Measurements from ENCODE around the gene MVB12A.

The MVB12A gene

DNA sequence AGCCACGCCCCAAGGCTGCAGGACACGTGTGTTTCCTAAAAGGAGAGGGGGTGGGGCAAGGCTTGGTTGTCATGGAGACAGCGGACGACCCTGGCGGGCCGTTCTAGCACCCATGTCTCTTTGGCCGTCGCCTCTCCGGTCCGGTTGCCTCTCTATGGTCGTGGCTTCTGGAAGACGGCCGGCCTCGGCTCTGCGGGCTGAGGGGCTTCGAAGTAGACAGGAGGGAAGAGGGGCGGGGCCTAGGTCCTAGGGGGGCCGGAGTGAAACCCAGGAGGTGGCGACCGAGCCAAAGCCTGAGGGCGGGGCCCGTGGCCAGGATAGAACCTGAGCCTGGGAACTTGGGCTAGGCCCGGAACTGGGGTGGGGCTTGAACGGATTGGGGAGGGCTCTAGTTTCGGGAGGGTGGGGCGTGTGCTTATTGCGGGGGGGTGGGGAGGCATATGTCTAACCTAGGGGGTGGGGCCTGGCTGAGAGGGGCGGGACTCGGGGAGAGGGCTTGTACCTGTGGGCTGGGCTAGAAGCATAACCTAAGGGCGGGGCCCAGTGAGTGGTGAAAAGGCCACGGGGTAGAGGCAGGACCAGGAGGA is 49.7 kb downstream of the MVB12A start:
- Histone ChIP-seq H3K9me3 (ENCODE audit: control insufficient read depth, insufficient read depth, low read length) (no peaks in the 10 kb centered on the region), H3K36me3 (ENCODE audit: control insufficient read depth, insufficient read depth, low read length) (no peaks in the 10 kb centered on the region), H3K4me3 (ENCODE audit: low read depth, low read length) (peak overlapping the region; percentile 97), H3K9ac (ENCODE audit: low read depth, low read length) (no peak overlapping the region), H3K4me1 (ENCODE audit: control insufficient read depth, insufficient read depth, low read length) (no peaks in the 10 kb centered on the region), H3K27me3 (ENCODE audit: control insufficient read depth, insufficient read depth, low read length) (peaks cover 19% of the 10 kb centered on the region)

DNA sequence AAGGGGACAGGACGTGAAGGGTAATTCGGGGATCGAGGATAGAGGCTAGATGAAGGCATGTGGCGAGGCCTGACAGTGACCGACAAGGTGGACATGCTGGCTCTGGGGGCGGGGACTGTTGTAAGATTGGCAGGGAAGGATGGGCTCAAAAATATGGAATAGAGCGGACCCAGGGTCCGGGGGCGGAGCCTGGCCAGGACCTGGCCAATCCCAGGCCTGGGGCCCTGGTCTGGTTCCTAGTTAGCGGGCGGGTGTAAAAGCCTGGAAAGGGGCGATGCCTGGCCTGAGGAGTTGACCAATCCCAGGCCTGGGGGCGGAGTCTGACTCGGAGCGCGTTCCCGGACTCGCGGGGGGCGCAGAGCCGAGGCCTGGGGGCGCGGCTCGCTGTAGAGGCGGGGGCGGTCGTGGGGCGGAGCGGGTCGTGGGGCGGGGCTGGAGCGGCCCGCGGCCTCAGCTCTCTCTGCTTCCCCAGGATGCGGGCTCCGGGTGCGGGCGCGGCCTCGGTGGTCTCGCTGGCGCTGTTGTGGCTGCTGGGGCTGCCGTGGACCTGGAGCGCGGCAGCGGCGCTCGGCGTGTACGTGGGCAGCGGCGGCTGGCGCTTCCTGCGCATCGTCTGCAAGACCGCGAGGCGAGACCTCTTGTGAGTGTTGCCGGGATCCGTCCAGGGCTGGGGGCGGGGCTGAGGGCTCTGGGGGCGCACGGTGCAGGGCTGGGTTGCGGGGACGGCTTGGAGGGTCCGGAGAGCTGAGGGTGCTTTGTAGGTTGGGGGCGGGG is 50.4 kb downstream of the MVB12A start, which contains the start of gene SLC27A1:
SLC27A1 (plus strand) TSS at position 457 of the 774 bp plus-strand sequence; CDS start at position 474, 17 bp downstream.
- H3K4me3 ChIP-seq (ENCODE audit: low read depth, low read length): peak within 1 kb of the TSS; percentile 97
- H3K9ac ChIP-seq (ENCODE audit: low read depth, low read length): no peak within 1 kb of the TSS
- no peaks in the 10 kb centered on the region for H3K4me1 ChIP-seq (ENCODE audit: control insufficient read depth, insufficient read depth, low read length)
- no peaks in the 10 kb centered on the region for H3K9me3 ChIP-seq (ENCODE audit: control insufficient read depth, insufficient read depth, low read length)
- peaks cover 19% of the 10 kb centered on the region for H3K27me3 ChIP-seq (ENCODE audit: control insufficient read depth, insufficient read depth, low read length)
- no peaks in the 10 kb centered on the region for H3K36me3 ChIP-seq (ENCODE audit: control insufficient read depth, insufficient read depth, low read length)

DNA sequence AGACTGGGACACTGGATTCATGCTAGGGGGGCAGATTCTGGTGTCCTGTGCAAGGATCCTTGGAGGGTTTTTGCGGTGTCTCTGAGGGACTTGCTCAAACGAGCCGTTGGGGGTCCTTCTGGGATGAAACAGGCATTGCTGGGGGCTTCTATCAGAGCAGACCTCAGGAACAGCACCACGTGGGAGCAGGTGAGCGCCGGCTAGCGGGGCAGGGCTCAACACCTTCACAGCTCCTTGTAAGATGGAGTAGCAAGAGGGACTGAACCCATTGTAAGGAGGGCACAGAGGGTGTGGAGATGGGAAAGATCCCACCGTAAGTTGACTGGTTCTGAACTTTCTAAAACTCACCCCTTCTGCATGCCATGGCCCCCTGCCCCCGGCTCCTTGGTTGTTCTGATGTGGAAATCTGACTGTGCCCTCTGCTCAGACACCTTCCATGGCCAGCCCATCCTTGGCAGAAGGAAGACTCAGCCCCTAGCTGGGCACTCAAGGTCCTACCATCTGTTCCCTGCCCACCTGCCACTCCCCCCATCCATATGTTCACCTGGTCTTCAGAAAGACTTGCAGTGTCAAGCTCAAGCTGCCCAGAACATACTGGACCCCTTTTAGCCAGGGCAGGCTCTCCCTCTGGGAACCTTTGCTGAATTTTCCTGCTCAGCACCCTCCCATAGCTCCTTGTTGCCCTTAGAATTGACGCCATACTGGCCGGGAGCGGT is 51.7 kb downstream of the MVB12A start:
- Histone ChIP-seq H3K9ac (ENCODE audit: low read depth, low read length) (no peak overlapping the region), H3K4me3 (ENCODE audit: low read depth, low read length) (peak overlapping the region; percentile 66), H3K4me1 (ENCODE audit: control insufficient read depth, insufficient read depth, low read length) (no peaks in the 10 kb centered on the region)

DNA sequence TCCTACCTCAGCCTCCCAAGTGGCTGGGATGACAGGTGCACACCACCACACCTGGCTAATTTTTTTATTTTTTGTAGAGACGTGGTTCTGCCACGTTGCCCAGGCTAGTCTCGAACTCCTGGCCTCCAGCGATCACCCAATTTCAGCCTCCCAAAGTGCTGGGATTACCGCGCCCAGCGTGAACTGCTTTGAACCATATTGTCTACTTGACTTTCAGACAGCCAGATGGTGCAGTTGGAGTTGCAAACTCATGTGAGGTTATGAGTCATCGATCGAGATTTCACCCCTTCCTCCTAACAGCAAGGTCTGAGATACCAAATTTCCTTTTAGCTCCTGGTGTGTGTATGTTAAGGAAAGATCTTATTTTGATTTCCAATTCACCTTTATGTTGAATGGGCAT is 53.2 kb downstream of the MVB12A start:
- Histone ChIP-seq H3K9me3 (ENCODE audit: control insufficient read depth, insufficient read depth, low read length) (no peaks in the 10 kb centered on the region), H3K4me3 (ENCODE audit: low read depth, low read length) (no peak overlapping the region), H3K4me1 (ENCODE audit: control insufficient read depth, insufficient read depth, low read length) (no peaks in the 10 kb centered on the region), H3K27me3 (ENCODE audit: control insufficient read depth, insufficient read depth, low read length) (peaks cover 12% of the 10 kb centered on the region), H3K36me3 (ENCODE audit: control insufficient read depth, insufficient read depth, low read length) (no peaks in the 10 kb centered on the region), H3K9ac (ENCODE audit: low read depth, low read length) (no peak overlapping the region)

More for the DNA sequence above, 51.7 kb downstream of the MVB12A start:
- H3K9me3 ChIP-seq (ENCODE audit: control insufficient read depth, insufficient read depth, low read length): no peaks in the 10 kb centered on the region
- H3K36me3 ChIP-seq (ENCODE audit: control insufficient read depth, insufficient read depth, low read length): no peaks in the 10 kb centered on the region
- H3K27me3 ChIP-seq (ENCODE audit: control insufficient read depth, insufficient read depth, low read length): peaks cover 19% of the 10 kb centered on the region
